Thoracic aorta (tissue), 2 donors: Measurements from ENCODE around the gene TBC1D10B. TPM values are rescaled to one million over a fixed set of nuclear protein-coding genes. Genes with fewer than 3 reads are reported as not detected.

Source experiments
- ATAC-seq: fragments of 150-250 bp; one replicate; pipeline ENCODE4 v1.8.0; 2017; ENCODE audit warnings: low read depth; ENCODE audit not compliant: insufficient number of reproducible peaks, low FRiP score
- DNase-seq: peaks from one replicate; pipeline ENCODE4 v3.0.0-alpha.2; 2020; ENCODE audit warnings: low spot score
- H3K27ac ChIP-seq, 2 donors: fragments of 200-600 bp; sonication (generic); 1 replicate in 1 of 2; 2 replicates in 1 of 2; pipeline ENCODE4 v1.5.1; 2016; ENCODE audit warnings: mild to moderate bottlenecking in 2 of 2, moderate library complexity in 2 of 2
- H3K27me3 ChIP-seq: fragments of 200-600 bp; sonication (generic); replicated peaks from 2 replicates; pipeline ENCODE4 v1.6.0; 2016; ENCODE audit warnings: mild to moderate bottlenecking; ENCODE audit not compliant: insufficient read depth
- H3K36me3 ChIP-seq: fragments of 200-600 bp; sonication (generic); one replicate; pipeline ENCODE4 v1.5.1; 2016
- H3K4me1 ChIP-seq, 2 donors: fragments of 200-600 bp; sonication (generic); 1 replicate in 1 of 2; 2 replicates in 1 of 2; pipeline versions ENCODE4 v1.5.1 to v1.6.0; 2016; ENCODE audit warnings: low read depth in 2 of 2, mild to moderate bottlenecking in 1 of 2; ENCODE audit not compliant: control insufficient read depth in 1 of 2
- H3K4me3 ChIP-seq: fragments of 200-600 bp; sonication (generic); 2 replicates; pipeline ENCODE4 v1.5.1; 2016; ENCODE audit warnings: mild to moderate bottlenecking
- H3K9me3 ChIP-seq: fragments of 200-600 bp; sonication (generic); 2 replicates; pipeline ENCODE4 v1.5.1; 2016
- total RNA-seq, 2 donors: library from RNA; depleted of rRNA; stranded (reverse); fragments of >200 nt; gene quantifications; one replicate each; pipeline versions ENCODE4 v1.1.0 to v1.2.3, GENCODE V29; 2016
- TF ChIP-seq, protein P1 (sequence below): fragments of 200-600 bp; sonication (generic); IDR thresholded peaks from one replicate; pipeline ENCODE4 v1.5.1; 2019; ENCODE audit warnings: antibody characterized with exemption

TBC1D10B gene
- total RNA-seq, 2 donors from 2014 or later: 34.5 TPM

GRCh38 chr16:30356401-30357084 lies 13.8 kb downstream of the TBC1D10B start:
- Histone ChIP-seq H3K36me3 (peaks cover 39% of the 10 kb centered on the region), H3K27ac (peak overlapping the region; percentile 88 to 95), H3K4me3 (peak overlapping the region; percentile 98), H3K9me3 (no peaks in the 10 kb centered on the region), H3K4me1 (peaks cover 28 to 45% of the 10 kb centered on the region in 2 donors), H3K27me3 (no peaks in the 10 kb centered on the region)
- ATAC-seq (no peak), DNase-seq (no peak)
- TF ChIP-seq, protein P1, sequence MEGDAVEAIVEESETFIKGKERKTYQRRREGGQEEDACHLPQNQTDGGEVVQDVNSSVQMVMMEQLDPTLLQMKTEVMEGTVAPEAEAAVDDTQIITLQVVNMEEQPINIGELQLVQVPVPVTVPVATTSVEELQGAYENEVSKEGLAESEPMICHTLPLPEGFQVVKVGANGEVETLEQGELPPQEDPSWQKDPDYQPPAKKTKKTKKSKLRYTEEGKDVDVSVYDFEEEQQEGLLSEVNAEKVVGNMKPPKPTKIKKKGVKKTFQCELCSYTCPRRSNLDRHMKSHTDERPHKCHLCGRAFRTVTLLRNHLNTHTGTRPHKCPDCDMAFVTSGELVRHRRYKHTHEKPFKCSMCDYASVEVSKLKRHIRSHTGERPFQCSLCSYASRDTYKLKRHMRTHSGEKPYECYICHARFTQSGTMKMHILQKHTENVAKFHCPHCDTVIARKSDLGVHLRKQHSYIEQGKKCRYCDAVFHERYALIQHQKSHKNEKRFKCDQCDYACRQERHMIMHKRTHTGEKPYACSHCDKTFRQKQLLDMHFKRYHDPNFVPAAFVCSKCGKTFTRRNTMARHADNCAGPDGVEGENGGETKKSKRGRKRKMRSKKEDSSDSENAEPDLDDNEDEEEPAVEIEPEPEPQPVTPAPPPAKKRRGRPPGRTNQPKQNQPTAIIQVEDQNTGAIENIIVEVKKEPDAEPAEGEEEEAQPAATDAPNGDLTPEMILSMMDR: no peak

GRCh38 chr16:30355954-30356308 lies 14.4 kb downstream of the TBC1D10B start:
- H3K4me1 ChIP-seq: peaks cover 28 to 50% of the 10 kb centered on the region in 2 donors
- H3K27ac ChIP-seq: peak overlapping the region; percentile 88 to 95
- no peak for DNase-seq
- no peaks in the 10 kb centered on the region for H3K9me3 ChIP-seq
- peak overlapping the region; percentile 98 for H3K4me3 ChIP-seq
- peaks cover 45% of the 10 kb centered on the region for H3K36me3 ChIP-seq
- TF ChIP-seq, protein P1: no peak
- ATAC-seq: no peak
- no peaks in the 10 kb centered on the region for H3K27me3 ChIP-seq

DNA sequence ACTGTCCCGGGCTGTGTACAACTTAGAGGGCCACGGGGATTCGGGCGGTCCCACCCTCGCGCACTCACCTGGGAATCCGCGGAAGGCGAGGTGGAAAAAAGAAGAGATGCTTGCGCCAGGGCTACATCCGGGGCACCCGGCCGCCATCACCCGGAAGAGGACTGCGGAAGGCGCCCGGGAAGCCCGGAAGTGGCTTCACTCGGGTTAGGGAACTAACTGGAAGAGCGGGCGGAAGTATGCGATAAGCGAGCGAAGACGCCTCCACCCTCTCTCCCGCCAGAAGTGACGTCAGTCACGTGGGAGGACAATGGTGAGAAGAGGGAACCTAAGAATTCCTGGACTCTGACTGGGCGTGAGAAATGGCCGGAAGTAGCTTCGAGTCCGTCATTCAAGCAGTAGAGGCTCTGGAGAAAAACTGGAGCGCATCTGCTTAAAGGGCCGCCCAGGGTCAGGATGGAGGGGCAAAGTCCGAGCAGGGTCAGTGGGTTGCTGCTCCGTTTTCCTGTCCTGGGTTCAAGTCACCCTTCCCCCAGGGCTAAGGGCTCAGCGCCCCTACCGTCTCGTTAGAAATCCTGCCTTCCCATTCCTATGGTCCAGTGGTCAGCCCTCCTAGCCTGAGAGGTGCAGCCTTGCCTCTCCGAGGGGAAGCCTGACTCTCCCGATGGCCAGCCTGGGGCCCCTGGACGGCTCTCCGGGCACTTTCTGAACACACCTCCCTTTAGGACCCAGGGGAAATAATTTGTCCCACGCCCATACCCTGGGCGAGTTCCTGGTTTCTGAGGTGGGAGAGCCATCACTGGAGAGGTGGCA lies 14.9 kb downstream of the TBC1D10B start, which contains the start of gene CD2BP2:
Gene CD2BP2 (minus strand): TSS at position 165 of the 810 bp plus-strand sequence. CDS start 627 bp downstream, outside the sequence.
- Histone ChIP-seq H3K4me1 (peaks cover 28 to 50% of the 10 kb centered on the region in 2 donors), H3K27me3 (no peaks in the 10 kb centered on the region), H3K36me3 (peaks cover 50% of the 10 kb centered on the region), H3K27ac (peak within 1 kb of the TSS; percentile 88 to 95), H3K4me3 (peak within 1 kb of the TSS; percentile 98), H3K9me3 (no peaks in the 10 kb centered on the region)
- ATAC-seq (peak; percentile 97), DNase-seq (peak; percentile 94)
- TF ChIP-seq, protein P1: no peak

- no peaks in the 10 kb centered on the region for H3K27me3 ChIP-seq
- ATAC-seq (no peak), DNase-seq (no peak)
- H3K4me3 ChIP-seq: peak overlapping the region; percentile 98
- H3K4me1 ChIP-seq: peaks cover 28 to 50% of the 10 kb centered on the region in 2 donors
- TF ChIP-seq, protein P1: no peak
- no peaks in the 10 kb centered on the region for H3K9me3 ChIP-seq
- peak overlapping the region; percentile 88 to 95 for H3K27ac ChIP-seq
- H3K36me3 ChIP-seq: peaks cover 50% of the 10 kb centered on the region
These were observed 15.7 kb downstream of the TBC1D10B start for GRCh38 chr16:30354423-30355143.
